GM12878 (cell line): ENCODE results near the gene CDK5R2. TPM values are rescaled to one million over a fixed set of nuclear protein-coding genes. Genes with fewer than 3 reads are reported as not detected.

Experiments
- ATAC-seq: fragments of 200-7000 bp; cut with Tn5 transposase; 3 replicates; pipeline ENCODE4 v1.9.1; 2020; ENCODE audit warnings: mild to moderate bottlenecking, moderate library complexity
- BruUV-seq: library from RNA; stranded (reverse); fragments of 400-500 nt; replicated peaks from 2 replicates; lab custom pipeline; 2021; lab: Mats Ljungman, UMichigan
- CTCF ChIA-PET: fragments of 300-600 bp; sonication (Branson Sonifier 250); formaldehyde crosslinking; extraction: SDS; loops from one replicate; lab custom pipeline; 2021; ENCODE audit warnings: inconsistent platforms; lab: Yijun Ruan, JAX
- POLR2A ChIA-PET: fragments of 350-600 bp; formaldehyde crosslinking; extraction: SDS; loops from one replicate; lab custom pipeline; 2021; ENCODE audit warnings: inconsistent platforms; lab: Charles Lee
- RAD21 ChIA-PET: fragments of 300-600 bp; sonication (Branson Sonifier 250); formaldehyde crosslinking; loops from one replicate; lab custom pipeline; 2023; ENCODE audit warnings: antibody characterized with exemption; ENCODE audit not compliant: unreplicated experiment; lab: Charles Lee
- SMC1A ChIA-PET: fragments of 300-600 bp; sonication (Branson Sonifier 250); formaldehyde crosslinking; loops from one replicate; lab custom pipeline; 2023; ENCODE audit not compliant: unreplicated experiment, uncharacterized antibody; lab: Charles Lee
- DNase-seq: peaks from one replicate; pipeline ENCODE4 v3.0.0-alpha.2; 2011; ENCODE audit warnings: low read depth, low spot score
- FAIRE-seq: peaks from 3 replicates; lab custom pipeline; 2011; peaks lifted over from hg19 to GRCh38; lab: Jason Lieb, UNC
- H2AFZ ChIP-seq: 2 replicates; pipeline ENCODE4 v1.6.0; 2011; ENCODE audit warnings: low read depth, low read length, control low read depth; ENCODE audit not compliant: control insufficient read depth
- H3K27ac ChIP-seq: 2 replicates; pipeline ENCODE4 v1.5.1; 2011; ENCODE audit warnings: control low read depth; ENCODE audit not compliant: control insufficient read depth, insufficient read depth
- H3K27me3 ChIP-seq, 2 experiments: replicated peaks in 1 of 2; 2 replicates each; pipeline versions ENCODE4 v1.6.0 to v1.6.1; 2011; ENCODE audit warnings: low read length in 1 of 2; ENCODE audit not compliant: control insufficient read depth in 2 of 2, insufficient read depth in 2 of 2
- H3K36me3 ChIP-seq, 2 experiments: 2 replicates each; pipeline ENCODE4 v1.5.1; 2011; ENCODE audit warnings: low read length in 1 of 2; ENCODE audit not compliant: control insufficient read depth in 2 of 2, insufficient read depth in 2 of 2
- H3K4me1 ChIP-seq: 2 replicates; pipeline ENCODE4 v1.6.1; 2011; ENCODE audit warnings: mild to moderate bottlenecking, low read length, moderate library complexity, mixed read lengths; ENCODE audit not compliant: control insufficient read depth, insufficient read depth
- H3K4me2 ChIP-seq: 2 replicates; pipeline ENCODE4 v1.6.0; 2011; ENCODE audit warnings: control low read depth; ENCODE audit not compliant: control insufficient read depth, insufficient read depth
- H3K4me3 ChIP-seq: fragments of 200-600 bp; sonication (generic); 2 replicates; pipeline ENCODE4 v1.5.1; 2016
- H3K79me2 ChIP-seq: 2 replicates; pipeline ENCODE4 v1.6.0; 2011; ENCODE audit warnings: low read length; ENCODE audit not compliant: control insufficient read depth, insufficient read depth
- H3K9ac ChIP-seq: 2 replicates; pipeline ENCODE4 v1.8.0; 2011; ENCODE audit warnings: low read length, control low read depth, mixed read lengths; ENCODE audit not compliant: control insufficient read depth, insufficient read depth
- H3K9me3 ChIP-seq: replicated peaks from 3 replicates; pipeline ENCODE4 v1.5.1; 2011; ENCODE audit warnings: mild to moderate bottlenecking, low read length; ENCODE audit not compliant: control insufficient read depth, insufficient read depth
- H4K20me1 ChIP-seq: 2 replicates; pipeline ENCODE4 v1.6.0; 2011; ENCODE audit not compliant: control insufficient read depth, insufficient read depth
- BCL11A ChIP-seq: IDR thresholded peaks from 2 replicates; pipeline ENCODE4 v1.6.1; 2011; ENCODE audit warnings: low read depth, low read length
- CBX5 ChIP-seq: sonication (generic); IDR thresholded peaks from 2 replicates; pipeline ENCODE4 v1.6.1; 2016; ENCODE audit warnings: low read depth, moderate library complexity, mild to moderate bottlenecking, inconsistent platforms
- IKZF1 ChIP-seq: fragments of 450-650 bp; conservative IDR thresholded peaks from 2 replicates; pipeline ENCODE4 v1.6.1; 2017; ENCODE audit warnings: antibody characterized with exemption, mild to moderate bottlenecking
- MTA2 ChIP-seq: fragments of 450-650 bp; IDR thresholded peaks from 2 replicates; pipeline ENCODE4 v1.6.1; 2016; ENCODE audit warnings: low read depth, mild to moderate bottlenecking, moderate library complexity
- NFYB ChIP-seq: IDR thresholded peaks from 2 replicates; pipeline ENCODE4 v1.6.1; 2011; ENCODE audit warnings: low read depth, mild to moderate bottlenecking, low read length, improper control_type of control experiment, moderate library complexity; ENCODE audit not compliant: insufficient read depth
- POU2F2 ChIP-seq: IDR thresholded peaks from 3 replicates; pipeline ENCODE4 v1.6.1; 2011; ENCODE audit warnings: low read depth, mild to moderate bottlenecking, low read length, borderline replicate concordance
- RCOR1 ChIP-seq: conservative IDR thresholded peaks from 2 replicates; pipeline ENCODE4 v1.6.1; 2012; ENCODE audit warnings: low read depth, low read length, improper control_type of control experiment
- TCF3 ChIP-seq: IDR thresholded peaks from 2 replicates; pipeline ENCODE4 v1.6.1; 2012; ENCODE audit warnings: low read depth, mild to moderate bottlenecking, low read length, borderline replicate concordance; ENCODE audit not compliant: insufficient read depth
- WRNIP1 ChIP-seq: IDR thresholded peaks from 2 replicates; pipeline ENCODE4 v1.6.1; 2011; ENCODE audit warnings: low read depth, low read length, improper control_type of control experiment, borderline replicate concordance
- YY1 ChIP-seq: IDR thresholded peaks from 2 replicates; pipeline ENCODE4 v1.6.1; 2011; ENCODE audit warnings: low read depth, mild to moderate bottlenecking, low read length
- ZBED1 ChIP-seq: IDR thresholded peaks from 2 replicates; pipeline ENCODE4 v1.6.1; 2016; ENCODE audit warnings: borderline replicate concordance
- WGBS: methylation state at CpG from one replicate; pipeline ENCODE4 v1.1.6; 2016; ENCODE audit warnings: low lambda C conversion rate; ENCODE audit not compliant: insufficient replicate concordance, insufficient coverage; ENCODE audit errors: missing lambda C conversion rate; 5-methylcytosine and 5-hydroxymethylcytosine counted together
- in situ Hi-C: fragments of 300-500 bp; cut with MboI; formaldehyde crosslinking; loops from 9 replicates; pipeline ENCODE4 v1.14.3; 2018; ENCODE audit warnings: mixed read lengths
- intact Hi-C: fragments of 100-400 bp; cut with micrococcal nuclease; formaldehyde crosslinking; loops from one replicate; pipeline ENCODE4 v1.14.2; 2022; ENCODE audit not compliant: unreplicated experiment
- polyA plus RNA-seq, 11 experiments: library from polyadenylated mRNA; depleted of rRNA in 4 of 11; unstranded in 6 of 11; stranded (reverse) in 5 of 11; fragments of >200 nt; fragmentation: Nextera tagmentation in 4 of 11; fragmentation: Illumina TruSeq in 1 of 11; extraction: Ambion mirVana in 4 of 11; extraction: Trizol in 1 of 11; gene quantifications; 1 replicate in 1 of 11; 2 replicates in 10 of 11; pipeline versions ENCODE4 v1.2.1 to v1.2.3, GENCODE V29; 2011 to 2016; ENCODE audit warnings: inconsistent platforms in 2 of 11, missing spikeins in 2 of 11, low read depth in 1 of 11
- total RNA-seq, 4 experiments: library from RNA; depleted of rRNA in 3 of 4; stranded (reverse); fragments of >200 nt in 3 of 4; fragmentation: Illumina TruSeq in 1 of 4; extraction: Trizol in 1 of 4; gene quantifications; 2 replicates each; pipeline versions ENCODE4 v1.2.1 to v1.2.3, GENCODE V29; 2013 to 2021
- TF ChIP-seq, protein P1 (sequence below): IDR thresholded peaks from 2 replicates; pipeline ENCODE4 v1.6.1; 2011; ENCODE audit warnings: borderline replicate concordance, low read depth, mild to moderate bottlenecking, moderate library complexity, low read length; ENCODE audit not compliant: insufficient read depth, poor library complexity, severe bottlenecking
- TF ChIP-seq, protein P2 (sequence below): fragments of 450-650 bp; IDR thresholded peaks from 2 replicates; pipeline ENCODE4 v1.6.1; 2017; ENCODE audit warnings: antibody characterized with exemption, mild to moderate bottlenecking, moderate library complexity
- TF ChIP-seq, protein P3 (sequence below), 3 experiments: IDR thresholded peaks in 2 of 3; conservative IDR thresholded peaks in 1 of 3; 2 replicates each; pipeline ENCODE4 v1.5.1; 2011; ENCODE audit warnings: low read depth in 3 of 3, low read length in 3 of 3, mild to moderate bottlenecking in 3 of 3, control low read depth in 2 of 3, moderate library complexity in 2 of 3, inconsistent platforms in 1 of 3, mixed read lengths in 1 of 3; ENCODE audit not compliant: control insufficient read depth in 2 of 3, insufficient read depth in 1 of 3; ENCODE audit errors: extremely low read depth in 1 of 3
- TF ChIP-seq, protein P4 (sequence below): IDR thresholded peaks from 2 replicates; pipeline ENCODE4 v1.6.1; 2012; ENCODE audit warnings: low read depth, low read length, improper control_type of control experiment
- TF ChIP-seq, protein P5 (sequence below): fragments of 450-650 bp; IDR thresholded peaks from 2 replicates; pipeline ENCODE4 v1.6.1; 2017; ENCODE audit warnings: low read depth, mild to moderate bottlenecking, moderate library complexity

The CDK5R2 gene
- total and polyA plus RNA-seq, 10 of the 15 experiments (the other 5 are each of a cell fraction or from before 2014, with no cell fraction given) = not detected

DNA sequence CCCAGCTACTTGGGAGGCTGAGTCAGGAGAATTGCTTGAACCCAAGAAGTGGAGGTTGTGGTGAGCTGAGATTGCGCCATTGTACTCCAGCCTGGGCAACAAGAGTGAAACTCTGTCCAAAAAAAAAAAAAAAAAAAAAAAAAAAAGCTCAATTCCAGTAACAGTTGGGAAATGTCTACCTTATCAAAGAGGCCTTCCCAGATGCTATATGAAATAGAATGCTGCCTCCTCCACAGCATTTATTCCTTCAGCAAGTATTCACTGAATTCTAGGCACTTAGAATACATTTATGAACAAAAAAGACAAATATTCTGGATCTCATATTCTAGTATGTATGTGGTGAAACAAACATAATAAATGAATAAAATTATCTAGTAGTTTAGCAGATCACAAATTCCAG lies 12.8 kb upstream of the CDK5R2 start:
- no peak for DNase-seq
- in situ Hi-C loops = no loop called here
- RAD21 ChIA-PET = interaction anchor here (0.6 kb wide), 1 partner anchor 51 kb away, joined by 5 read pairs; no protein-coding TSS in a partner anchor
- Histone ChIP-seq H3K4me1 (no peaks in the 10 kb centered on the region), H3K36me3 (no peaks in the 10 kb centered on the region), H3K79me2 (no peaks in the 10 kb centered on the region), H2AFZ (no peak overlapping the region), H3K27me3 (peaks cover 0 to 2% of the 10 kb centered on the region in 2 experiments; a peak in 2 of 4 replicates), H3K4me3 (no peak overlapping the region), H3K4me2 (no peak overlapping the region), H3K27ac (no peak overlapping the region), H3K9ac (no peak overlapping the region), H3K9me3 (no peaks in the 10 kb centered on the region), H4K20me1 (no peaks in the 10 kb centered on the region)
- FAIRE-seq = no peak
- POLR2A ChIA-PET = no interaction called here
- WGBS = no CpG with 5 or more reads among the region's 1 CpG
- intact Hi-C loops = no loop called here
- ATAC-seq = no peak
- BruUV-seq = no TSS peak
- SMC1A ChIA-PET = no interaction called here
- CTCF ChIA-PET = no interaction called here
- TF ChIP-seq, protein P1, sequence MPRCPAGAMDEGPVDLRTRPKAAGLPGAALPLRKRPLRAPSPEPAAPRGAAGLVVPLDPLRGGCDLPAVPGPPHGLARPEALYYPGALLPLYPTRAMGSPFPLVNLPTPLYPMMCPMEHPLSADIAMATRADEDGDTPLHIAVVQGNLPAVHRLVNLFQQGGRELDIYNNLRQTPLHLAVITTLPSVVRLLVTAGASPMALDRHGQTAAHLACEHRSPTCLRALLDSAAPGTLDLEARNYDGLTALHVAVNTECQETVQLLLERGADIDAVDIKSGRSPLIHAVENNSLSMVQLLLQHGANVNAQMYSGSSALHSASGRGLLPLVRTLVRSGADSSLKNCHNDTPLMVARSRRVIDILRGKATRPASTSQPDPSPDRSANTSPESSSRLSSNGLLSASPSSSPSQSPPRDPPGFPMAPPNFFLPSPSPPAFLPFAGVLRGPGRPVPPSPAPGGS = no peak
- TF ChIP-seq MTA2 (no peak), YY1 (no peak), WRNIP1 (no peak), CBX5 (no peak), POU2F2 (no peak), BCL11A (no peak), RCOR1 (no peak), NFYB (no peak), IKZF1 (no peak), ZBED1 (no peak), TCF3 (no peak)
- TF ChIP-seq, protein P2, sequence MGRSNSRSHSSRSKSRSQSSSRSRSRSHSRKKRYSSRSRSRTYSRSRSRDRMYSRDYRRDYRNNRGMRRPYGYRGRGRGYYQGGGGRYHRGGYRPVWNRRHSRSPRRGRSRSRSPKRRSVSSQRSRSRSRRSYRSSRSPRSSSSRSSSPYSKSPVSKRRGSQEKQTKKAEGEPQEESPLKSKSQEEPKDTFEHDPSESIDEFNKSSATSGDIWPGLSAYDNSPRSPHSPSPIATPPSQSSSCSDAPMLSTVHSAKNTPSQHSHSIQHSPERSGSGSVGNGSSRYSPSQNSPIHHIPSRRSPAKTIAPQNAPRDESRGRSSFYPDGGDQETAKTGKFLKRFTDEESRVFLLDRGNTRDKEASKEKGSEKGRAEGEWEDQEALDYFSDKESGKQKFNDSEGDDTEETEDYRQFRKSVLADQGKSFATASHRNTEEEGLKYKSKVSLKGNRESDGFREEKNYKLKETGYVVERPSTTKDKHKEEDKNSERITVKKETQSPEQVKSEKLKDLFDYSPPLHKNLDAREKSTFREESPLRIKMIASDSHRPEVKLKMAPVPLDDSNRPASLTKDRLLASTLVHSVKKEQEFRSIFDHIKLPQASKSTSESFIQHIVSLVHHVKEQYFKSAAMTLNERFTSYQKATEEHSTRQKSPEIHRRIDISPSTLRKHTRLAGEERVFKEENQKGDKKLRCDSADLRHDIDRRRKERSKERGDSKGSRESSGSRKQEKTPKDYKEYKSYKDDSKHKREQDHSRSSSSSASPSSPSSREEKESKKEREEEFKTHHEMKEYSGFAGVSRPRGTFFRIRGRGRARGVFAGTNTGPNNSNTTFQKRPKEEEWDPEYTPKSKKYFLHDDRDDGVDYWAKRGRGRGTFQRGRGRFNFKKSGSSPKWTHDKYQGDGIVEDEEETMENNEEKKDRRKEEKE = no peak
- TF ChIP-seq, protein P3, sequence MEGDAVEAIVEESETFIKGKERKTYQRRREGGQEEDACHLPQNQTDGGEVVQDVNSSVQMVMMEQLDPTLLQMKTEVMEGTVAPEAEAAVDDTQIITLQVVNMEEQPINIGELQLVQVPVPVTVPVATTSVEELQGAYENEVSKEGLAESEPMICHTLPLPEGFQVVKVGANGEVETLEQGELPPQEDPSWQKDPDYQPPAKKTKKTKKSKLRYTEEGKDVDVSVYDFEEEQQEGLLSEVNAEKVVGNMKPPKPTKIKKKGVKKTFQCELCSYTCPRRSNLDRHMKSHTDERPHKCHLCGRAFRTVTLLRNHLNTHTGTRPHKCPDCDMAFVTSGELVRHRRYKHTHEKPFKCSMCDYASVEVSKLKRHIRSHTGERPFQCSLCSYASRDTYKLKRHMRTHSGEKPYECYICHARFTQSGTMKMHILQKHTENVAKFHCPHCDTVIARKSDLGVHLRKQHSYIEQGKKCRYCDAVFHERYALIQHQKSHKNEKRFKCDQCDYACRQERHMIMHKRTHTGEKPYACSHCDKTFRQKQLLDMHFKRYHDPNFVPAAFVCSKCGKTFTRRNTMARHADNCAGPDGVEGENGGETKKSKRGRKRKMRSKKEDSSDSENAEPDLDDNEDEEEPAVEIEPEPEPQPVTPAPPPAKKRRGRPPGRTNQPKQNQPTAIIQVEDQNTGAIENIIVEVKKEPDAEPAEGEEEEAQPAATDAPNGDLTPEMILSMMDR (IDR thresholded peaks at IDR 0.05 in 2 of 3, conservative IDR thresholded peaks at IDR 0.05 in 1 of 3; ENCODE audit: control insufficient read depth in 2 of 3, extremely low read depth in 1 of 3, insufficient read depth in 1 of 3, low read depth in 3 of 3, low read length in 3 of 3) = no peak
- TF ChIP-seq, protein P4, sequence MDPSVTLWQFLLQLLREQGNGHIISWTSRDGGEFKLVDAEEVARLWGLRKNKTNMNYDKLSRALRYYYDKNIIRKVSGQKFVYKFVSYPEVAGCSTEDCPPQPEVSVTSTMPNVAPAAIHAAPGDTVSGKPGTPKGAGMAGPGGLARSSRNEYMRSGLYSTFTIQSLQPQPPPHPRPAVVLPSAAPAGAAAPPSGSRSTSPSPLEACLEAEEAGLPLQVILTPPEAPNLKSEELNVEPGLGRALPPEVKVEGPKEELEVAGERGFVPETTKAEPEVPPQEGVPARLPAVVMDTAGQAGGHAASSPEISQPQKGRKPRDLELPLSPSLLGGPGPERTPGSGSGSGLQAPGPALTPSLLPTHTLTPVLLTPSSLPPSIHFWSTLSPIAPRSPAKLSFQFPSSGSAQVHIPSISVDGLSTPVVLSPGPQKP = no peak
- TF ChIP-seq, protein P5, sequence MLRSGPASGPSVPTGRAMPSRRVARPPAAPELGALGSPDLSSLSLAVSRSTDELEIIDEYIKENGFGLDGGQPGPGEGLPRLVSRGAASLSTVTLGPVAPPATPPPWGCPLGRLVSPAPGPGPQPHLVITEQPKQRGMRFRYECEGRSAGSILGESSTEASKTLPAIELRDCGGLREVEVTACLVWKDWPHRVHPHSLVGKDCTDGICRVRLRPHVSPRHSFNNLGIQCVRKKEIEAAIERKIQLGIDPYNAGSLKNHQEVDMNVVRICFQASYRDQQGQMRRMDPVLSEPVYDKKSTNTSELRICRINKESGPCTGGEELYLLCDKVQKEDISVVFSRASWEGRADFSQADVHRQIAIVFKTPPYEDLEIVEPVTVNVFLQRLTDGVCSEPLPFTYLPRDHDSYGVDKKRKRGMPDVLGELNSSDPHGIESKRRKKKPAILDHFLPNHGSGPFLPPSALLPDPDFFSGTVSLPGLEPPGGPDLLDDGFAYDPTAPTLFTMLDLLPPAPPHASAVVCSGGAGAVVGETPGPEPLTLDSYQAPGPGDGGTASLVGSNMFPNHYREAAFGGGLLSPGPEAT = no peak
